Measurements from ENCODE around the gene SLC35F1. TPM values are rescaled to one million over a fixed set of nuclear protein-coding genes. Genes with fewer than 3 reads are reported as not detected.

Gene SLC35F1
- total and polyA plus RNA-seq, 2 donors (not counting 1 experiment from before 2014, with no cell fraction given) = not detected

DNA sequence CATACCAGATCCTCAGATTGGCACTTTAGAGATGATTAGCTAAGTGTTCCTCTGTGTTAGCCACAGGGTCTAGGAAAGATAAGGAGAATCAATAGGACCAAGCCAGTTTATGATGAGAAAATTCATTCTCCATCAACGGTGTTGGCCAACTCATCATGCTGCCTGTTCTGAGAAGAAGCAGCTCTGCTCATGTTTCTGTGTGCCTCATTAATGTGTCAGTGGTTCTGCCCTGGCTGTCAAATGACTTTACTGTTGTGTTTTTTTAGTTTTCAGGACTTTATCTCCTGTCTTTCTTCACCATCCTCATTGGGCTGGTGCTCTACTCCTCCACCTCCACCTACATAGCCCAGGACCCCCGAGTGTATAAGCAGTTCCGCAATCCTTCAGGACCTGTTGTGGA, 406.7 kb downstream of the SLC35F1 start:
- Histone ChIP-seq H3K9ac (ENCODE audit: low read length) (no peak overlapping the region), H3K4me3 (ENCODE audit: control extremely low read depth in 1 of 5, extremely low read depth in 1 of 5, insufficient read depth in 1 of 5, low read depth in 2 of 5, low read length in 4 of 5) (no peak overlapping the region), H3K9me3 (ENCODE audit: control extremely low read depth in 1 of 3, control insufficient read depth in 2 of 3, insufficient read depth in 1 of 3, low read length in 2 of 3) (no peaks in the 10 kb centered on the region), H4K20me1 (ENCODE audit: control insufficient read depth, insufficient read depth, low read length, poor library complexity, severe bottlenecking) (no peaks in the 10 kb centered on the region), H2AFZ (ENCODE audit: insufficient read depth, low read depth, low read length, poor library complexity, severe bottlenecking) (no peak overlapping the region), H3K79me2 (ENCODE audit: control insufficient read depth, insufficient read depth, low read length) (no peaks in the 10 kb centered on the region), H3K4me1 (ENCODE audit: control insufficient read depth in 2 of 2, insufficient read depth in 2 of 2, low read length in 2 of 2) (no peaks in the 10 kb centered on the region), H3K36me3 (replicated peaks in 1 of 2; ENCODE audit: control extremely low read depth in 1 of 2, control insufficient read depth in 1 of 2, extremely low read depth in 1 of 2, insufficient read depth in 2 of 2, low read length in 1 of 2) (no peaks in the 10 kb centered on the region), H3K27ac (ENCODE audit: low read length in 2 of 2) (no peak overlapping the region), H3K27me3 (replicated peaks in 1 of 4; ENCODE audit: control extremely low read depth in 1 of 4, control insufficient read depth in 3 of 4, insufficient read depth in 4 of 4, low read length in 3 of 4) (no peaks in the 10 kb centered on the region), H3K4me2 (replicated peaks; ENCODE audit: low read depth, low read length, poor library complexity, severe bottlenecking) (no peak overlapping the region)
- 96% methylated on average over 3 of the region's 3 CpGs for WGBS (ENCODE audit: insufficient coverage)
- CTCF ChIA-PET = no interaction called here
- no peak for TF ChIP-seq EZH2 (IDR thresholded peaks at IDR 0.05; ENCODE audit: borderline replicate concordance, insufficient read depth, low read depth, low read length, poor library complexity, severe bottlenecking)
- TF ChIP-seq, protein P1, sequence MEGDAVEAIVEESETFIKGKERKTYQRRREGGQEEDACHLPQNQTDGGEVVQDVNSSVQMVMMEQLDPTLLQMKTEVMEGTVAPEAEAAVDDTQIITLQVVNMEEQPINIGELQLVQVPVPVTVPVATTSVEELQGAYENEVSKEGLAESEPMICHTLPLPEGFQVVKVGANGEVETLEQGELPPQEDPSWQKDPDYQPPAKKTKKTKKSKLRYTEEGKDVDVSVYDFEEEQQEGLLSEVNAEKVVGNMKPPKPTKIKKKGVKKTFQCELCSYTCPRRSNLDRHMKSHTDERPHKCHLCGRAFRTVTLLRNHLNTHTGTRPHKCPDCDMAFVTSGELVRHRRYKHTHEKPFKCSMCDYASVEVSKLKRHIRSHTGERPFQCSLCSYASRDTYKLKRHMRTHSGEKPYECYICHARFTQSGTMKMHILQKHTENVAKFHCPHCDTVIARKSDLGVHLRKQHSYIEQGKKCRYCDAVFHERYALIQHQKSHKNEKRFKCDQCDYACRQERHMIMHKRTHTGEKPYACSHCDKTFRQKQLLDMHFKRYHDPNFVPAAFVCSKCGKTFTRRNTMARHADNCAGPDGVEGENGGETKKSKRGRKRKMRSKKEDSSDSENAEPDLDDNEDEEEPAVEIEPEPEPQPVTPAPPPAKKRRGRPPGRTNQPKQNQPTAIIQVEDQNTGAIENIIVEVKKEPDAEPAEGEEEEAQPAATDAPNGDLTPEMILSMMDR (IDR thresholded peaks at IDR 0.05) = no peak
- H3K4me3 Mint-ChIP-seq = no peak overlapping the region
- no peaks in the 10 kb centered on the region for H3K27me3 Mint-ChIP-seq
- POLR2A ChIA-PET = no interaction called here
- H3K9me3 Mint-ChIP-seq (ENCODE audit: insufficient read depth) = no peaks in the 10 kb centered on the region
- no peaks in the 10 kb centered on the region for H3K4me1 Mint-ChIP-seq
- intact Hi-C loops (cut with micrococcal nuclease) = no loop called here
- H3K27ac Mint-ChIP-seq = no peak overlapping the region
- ATAC-seq (ENCODE audit: low read depth) (no peak), DNase-seq (no peak)

DNA sequence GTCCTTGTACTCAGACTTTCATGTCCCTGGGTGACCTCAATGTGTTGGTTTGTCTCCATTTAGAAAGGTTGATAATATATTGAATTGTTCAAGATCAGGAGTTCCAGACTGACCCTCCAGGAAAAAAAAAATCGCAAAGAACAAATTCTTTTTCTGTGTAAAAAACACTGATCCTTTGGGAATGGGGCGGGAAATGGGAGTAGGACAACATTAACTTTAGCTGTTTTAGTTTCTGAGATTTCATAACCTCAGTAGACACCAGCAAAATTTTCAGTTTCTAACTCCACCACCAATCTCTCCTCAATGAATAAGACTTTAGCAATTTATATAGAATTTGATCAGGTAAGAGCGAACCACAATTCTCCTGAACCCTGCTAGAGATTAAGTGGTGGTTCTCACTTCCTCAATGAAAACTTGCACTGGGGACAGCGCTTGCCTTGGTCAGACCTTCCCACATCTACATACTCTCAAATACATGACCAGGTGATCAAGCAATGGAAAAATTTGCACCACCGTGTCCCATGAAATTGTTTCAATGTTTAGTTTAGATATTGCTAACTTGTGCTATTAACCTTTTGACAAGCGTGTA, 409.8 kb downstream of the SLC35F1 start:
- Mint-ChIP-seq H3K9me3 (ENCODE audit: insufficient read depth) (no peaks in the 10 kb centered on the region), H3K27me3 (no peaks in the 10 kb centered on the region), H3K27ac (no peak overlapping the region), H3K4me3 (no peak overlapping the region), H3K4me1 (no peaks in the 10 kb centered on the region)
- Histone ChIP-seq H3K4me1 (ENCODE audit: control insufficient read depth in 2 of 2, insufficient read depth in 2 of 2, low read length in 2 of 2) (no peaks in the 10 kb centered on the region), H4K20me1 (ENCODE audit: control insufficient read depth, insufficient read depth, low read length, poor library complexity, severe bottlenecking) (no peaks in the 10 kb centered on the region), H2AFZ (ENCODE audit: insufficient read depth, low read depth, low read length, poor library complexity, severe bottlenecking) (no peak overlapping the region), H3K36me3 (replicated peaks in 1 of 2; ENCODE audit: control extremely low read depth in 1 of 2, control insufficient read depth in 1 of 2, extremely low read depth in 1 of 2, insufficient read depth in 2 of 2, low read length in 1 of 2) (no peaks in the 10 kb centered on the region), H3K27me3 (replicated peaks in 1 of 4; ENCODE audit: control extremely low read depth in 1 of 4, control insufficient read depth in 3 of 4, insufficient read depth in 4 of 4, low read length in 3 of 4) (no peaks in the 10 kb centered on the region), H3K4me2 (replicated peaks; ENCODE audit: low read depth, low read length, poor library complexity, severe bottlenecking) (no peak overlapping the region), H3K27ac (ENCODE audit: low read length in 2 of 2) (no peak overlapping the region), H3K4me3 (ENCODE audit: control extremely low read depth in 1 of 5, extremely low read depth in 1 of 5, insufficient read depth in 1 of 5, low read depth in 2 of 5, low read length in 4 of 5) (no peak overlapping the region), H3K79me2 (ENCODE audit: control insufficient read depth, insufficient read depth, low read length) (no peaks in the 10 kb centered on the region), H3K9me3 (ENCODE audit: control extremely low read depth in 1 of 3, control insufficient read depth in 2 of 3, insufficient read depth in 1 of 3, low read length in 2 of 3) (no peaks in the 10 kb centered on the region), H3K9ac (ENCODE audit: low read length) (no peak overlapping the region)
- TF ChIP-seq, protein P1 (IDR thresholded peaks at IDR 0.05) = no peak
- no peak for TF ChIP-seq EZH2 (IDR thresholded peaks at IDR 0.05; ENCODE audit: borderline replicate concordance, insufficient read depth, low read depth, low read length, poor library complexity, severe bottlenecking)
- ATAC-seq (ENCODE audit: low read depth) (no peak), DNase-seq (no peak)
- ChIA-PET CTCF (no interaction called here), POLR2A (no interaction called here)
- WGBS (ENCODE audit: insufficient coverage) = no CpG with 5 or more reads among the region's 6 CpGs
- intact Hi-C loops (cut with micrococcal nuclease) = no loop called here
